Heart right ventricle (tissue), 16 donors: Measurements from ENCODE around the gene SLA2. TPM values are rescaled to one million over a fixed set of nuclear protein-coding genes. Genes with fewer than 3 reads are reported as not detected.
A peak's percentile ranks its signal among the peaks of the same experiment; 100 is the strongest.

ENCODE experiments used
- ATAC-seq, 8 donors: fragments of 200-7000 bp; cut with Tn5 transposase; one replicate each; pipeline ENCODE4 v1.9.1; 2020; ENCODE audit warnings: mild to moderate bottlenecking in 8 of 8, moderate library complexity in 8 of 8, moderate number of reproducible peaks in 1 of 8
- DNase-seq, 2 donors: peaks; one replicate each; pipeline ENCODE4 v3.0.0-alpha.2; 2020
- H3K27ac ChIP-seq, 10 donors: fragments of 200-600 bp; sonication (generic) in 2 of 10; one replicate each; pipeline versions ENCODE4 v1.5.0 to v1.8.0; 2020 to 2022; ENCODE audit warnings: mild to moderate bottlenecking in 3 of 10
- H3K27me3 ChIP-seq, 7 donors: fragments of 200-600 bp; one replicate each; pipeline ENCODE4 v1.8.0; 2021 to 2022; ENCODE audit warnings: mild to moderate bottlenecking in 2 of 7
- H3K36me3 ChIP-seq, 9 donors: fragments of 200-600 bp; sonication (generic) in 1 of 9; one replicate each; pipeline versions ENCODE4 v1.5.0 to v1.8.0; 2020 to 2022; ENCODE audit warnings: mild to moderate bottlenecking in 2 of 9
- H3K4me1 ChIP-seq, 9 donors: fragments of 200-600 bp; sonication (generic) in 1 of 9; one replicate each; pipeline versions ENCODE4 v1.5.0 to v1.8.0; 2020 to 2022; ENCODE audit warnings: mild to moderate bottlenecking in 4 of 9
- H3K4me3 ChIP-seq, 10 donors: fragments of 200-600 bp; sonication (generic) in 2 of 10; one replicate each; pipeline versions ENCODE4 v1.5.0 to v1.8.0; 2020 to 2022; ENCODE audit warnings: mild to moderate bottlenecking in 7 of 10, moderate library complexity in 2 of 10
- H3K9me3 ChIP-seq, 11 donors: fragments of 200-600 bp in 10 of 11; sonication (generic) in 2 of 11; one replicate each; pipeline versions ENCODE4 v1.5.0 to v1.8.0; 2013 to 2022; ENCODE audit warnings: mild to moderate bottlenecking in 2 of 11, control low read depth in 1 of 11, moderate library complexity in 1 of 11
- WGBS, 2 donors: extraction: QIAGEN DNeasy Blood & Tissue Kit; methylation state at CpG; one replicate each; pipeline ENCODE4 v1.1.7; 2013; ENCODE audit warnings: inconsistent platforms in 1 of 2; 5-methylcytosine and 5-hydroxymethylcytosine counted together
- intact Hi-C, 10 donors: fragments of 100-400 bp; cut with DNase I; formaldehyde crosslinking; loops; one replicate each; pipeline versions ENCODE4 v1.11.1 to v1.14.2; 2022
- polyA plus RNA-seq, 2 donors: library from polyadenylated mRNA; stranded (reverse); fragments of 200-250 nt; gene quantifications; one replicate each; pipeline ENCODE4 v1.2.3, GENCODE V29; 2013
- total RNA-seq, 10 donors: library from RNA; stranded (reverse); fragmentation: NEBNext Ultra II Directional in 3 of 10; extraction: Animal tissue kit (Norgen Biotek cat#: 25700) in 3 of 10; gene quantifications; one replicate each; pipeline versions ENCODE4 v1.2.1 to v1.2.4, GENCODE V29; 2021 to 2023
- TF ChIP-seq, protein P1 (sequence below), 9 donors: fragments of 200-600 bp; sonication (generic) in 2 of 9; IDR thresholded peaks; one replicate each; pipeline versions ENCODE4 v1.5.0 to v1.8.0; 2021 to 2022; ENCODE audit warnings: antibody characterized with exemption in 9 of 9, mild to moderate bottlenecking in 5 of 9, moderate library complexity in 1 of 9
- donor health status: Arrhythmogenic right ventricular cardiomyopathy.
- donor health status: ischemic (EF 13 %, LVEDD 7.1; RV severe dilation, severe dysfunction).
- donor health status: healthy with polysubstance abuse.
- donor health status: DM: no; HTN: yes; CAD: no.
- donor health status: DM: no; HTN: no; CAD: no.
- donor health status: ischemic (EF 25% LVEDD 6.9; RV normal size, moderate dysfunction).
- donor health status: ischemic (EF 25% LVEDD 5.7; RV mildly dilated, moderate dysfunction).
- donor health status: healthy.
- donor health status: DM: yes; HTN: yes; CAD: no.
- donor health status: Ischemic cardiomyopathy.
- donor health status: ischemic (EF 35%, LVEDD 5.7; RV mildly dilated, moderate dysfunction).
- donor health status: nonischemic (EF 11% LVEDD 7.7; RV severe dilation, severe dysfunction).
- donor health status: DM: yes; HTN: yes; CAD: no.
- donor health status: PGD.
- donor health status: ischemic (EF 29% LVEDD 5.4; RV normal size, mild dysfunction).
- donor health status: nonischemic (EF 23%, LVEDD 6.1; RV moderate dilation, normal function).

SLA2 gene
- total and polyA plus RNA-seq, 12 donors = 0.20 to 2.4 (median 0.39) TPM

DNA sequence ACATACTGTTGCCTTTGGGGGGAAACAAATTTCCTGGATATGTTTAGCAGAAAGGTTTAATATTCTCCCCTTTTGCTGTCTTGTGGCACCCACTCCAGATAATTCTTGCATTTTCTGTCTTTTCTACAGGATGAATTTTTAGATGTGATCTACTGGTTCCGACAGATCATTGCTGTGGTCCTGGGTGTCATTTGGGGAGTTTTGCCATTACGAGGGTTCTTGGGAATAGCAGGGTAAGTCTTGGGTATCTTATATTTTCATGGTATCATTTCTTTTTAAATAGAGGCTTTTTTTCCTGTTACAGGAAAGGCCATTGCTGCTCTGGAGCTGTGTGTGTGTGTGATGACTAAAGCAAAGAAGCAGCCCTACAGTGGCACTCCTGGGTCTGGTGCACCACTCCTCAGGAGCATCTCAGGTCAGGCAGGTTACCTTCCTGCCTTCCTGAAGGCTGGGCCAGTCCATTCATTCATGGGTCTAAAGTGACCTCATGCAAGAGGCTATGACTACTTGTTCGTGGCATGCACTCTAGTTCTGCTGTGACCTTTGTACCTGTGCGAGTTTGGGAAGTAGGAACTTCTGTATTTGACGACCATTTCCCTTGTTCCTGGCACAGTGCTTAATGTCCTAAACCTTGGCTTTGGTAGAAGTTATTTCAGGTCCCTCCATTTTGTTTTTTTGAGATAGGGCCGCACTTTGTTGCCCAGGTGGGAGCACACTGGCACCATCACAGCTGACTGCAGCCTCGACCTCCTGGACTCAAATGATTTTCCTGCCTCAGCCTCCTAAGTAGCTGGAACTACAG is 38.2 kb downstream of the SLA2 start:
- Histone ChIP-seq H3K4me1 (peaks cover 9 to 33% (median 20%) of the 10 kb centered on the region in 9 donors), H3K36me3 (peaks cover 0 to 53% (median 39%) of the 10 kb centered on the region in 9 donors), H3K27me3 (no peaks in the 10 kb centered on the region), H3K27ac (peak overlapping the region in 2 of 10 donors; percentile 90 to 97), H3K9me3 (no peaks in the 10 kb centered on the region), H3K4me3 (peak overlapping the region in 2 of 10 donors; percentile 97 to 100)
- ATAC-seq (no peak), DNase-seq (no peak)
- TF ChIP-seq, protein P1, sequence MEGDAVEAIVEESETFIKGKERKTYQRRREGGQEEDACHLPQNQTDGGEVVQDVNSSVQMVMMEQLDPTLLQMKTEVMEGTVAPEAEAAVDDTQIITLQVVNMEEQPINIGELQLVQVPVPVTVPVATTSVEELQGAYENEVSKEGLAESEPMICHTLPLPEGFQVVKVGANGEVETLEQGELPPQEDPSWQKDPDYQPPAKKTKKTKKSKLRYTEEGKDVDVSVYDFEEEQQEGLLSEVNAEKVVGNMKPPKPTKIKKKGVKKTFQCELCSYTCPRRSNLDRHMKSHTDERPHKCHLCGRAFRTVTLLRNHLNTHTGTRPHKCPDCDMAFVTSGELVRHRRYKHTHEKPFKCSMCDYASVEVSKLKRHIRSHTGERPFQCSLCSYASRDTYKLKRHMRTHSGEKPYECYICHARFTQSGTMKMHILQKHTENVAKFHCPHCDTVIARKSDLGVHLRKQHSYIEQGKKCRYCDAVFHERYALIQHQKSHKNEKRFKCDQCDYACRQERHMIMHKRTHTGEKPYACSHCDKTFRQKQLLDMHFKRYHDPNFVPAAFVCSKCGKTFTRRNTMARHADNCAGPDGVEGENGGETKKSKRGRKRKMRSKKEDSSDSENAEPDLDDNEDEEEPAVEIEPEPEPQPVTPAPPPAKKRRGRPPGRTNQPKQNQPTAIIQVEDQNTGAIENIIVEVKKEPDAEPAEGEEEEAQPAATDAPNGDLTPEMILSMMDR (IDR thresholded peaks at IDR 0.05) = no peak
- intact Hi-C loops = loop anchor here in 7 of 10 donors (5.0 to 10.0 kb wide), 9 partner anchors 35 to 403 kb away; partner anchors contain the start of genes DSN1 (in 1 of the 7) and TGIF2 (in 1 of the 7)
- 85 to 89% methylated on average over 7 of the region's 7 CpGs for WGBS, 2 donors

DNA sequence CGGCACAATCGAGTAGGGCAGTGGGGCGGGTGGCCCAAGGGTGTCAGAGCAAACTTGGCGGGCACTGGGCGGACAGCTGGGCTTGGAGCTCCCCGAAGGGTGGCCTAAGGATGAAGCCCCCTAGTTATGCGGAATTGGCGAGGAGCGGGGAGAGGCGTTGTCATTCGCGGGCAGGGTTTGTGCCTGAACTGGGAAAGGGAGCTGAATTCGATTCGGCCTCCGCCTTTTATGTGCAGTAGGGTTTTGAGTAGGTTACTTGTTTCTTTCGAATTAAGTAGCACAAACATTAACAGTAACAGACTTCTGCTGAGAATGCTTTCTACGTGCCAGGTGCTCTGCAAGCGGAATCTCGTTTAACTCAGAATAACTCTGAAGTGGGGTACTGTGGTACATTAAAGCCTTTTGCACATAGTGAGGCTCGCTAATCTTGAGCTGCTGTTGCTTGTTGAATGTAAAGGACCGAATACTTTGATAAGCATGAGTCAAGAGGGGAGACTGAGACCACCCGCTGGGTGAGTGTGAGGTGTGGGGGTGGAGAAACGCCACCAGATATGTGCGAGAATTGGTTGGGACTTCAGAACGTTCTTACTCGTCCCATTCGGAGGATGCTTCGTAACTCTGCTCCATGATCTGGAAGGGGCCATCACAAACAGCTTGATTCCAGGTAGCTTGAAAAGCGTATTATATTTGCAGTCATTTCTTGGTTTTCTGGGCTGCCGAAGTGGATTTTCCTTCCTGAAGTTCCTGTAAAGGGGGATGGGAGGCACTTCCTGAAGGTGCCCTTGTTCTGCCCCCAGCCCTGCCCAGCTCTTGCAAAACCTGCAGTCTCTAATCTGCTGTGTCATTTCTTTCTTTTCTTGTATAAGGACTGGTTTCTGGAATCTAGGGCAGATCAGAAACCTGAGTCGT is 39.6 kb downstream of the SLA2 start:
- Histone ChIP-seq H3K4me1 (peaks cover 9 to 37% (median 20%) of the 10 kb centered on the region in 9 donors), H3K4me3 (peak overlapping the region; percentile 63 to 100 (median 97)), H3K27me3 (no peaks in the 10 kb centered on the region), H3K27ac (peak overlapping the region; percentile 24 to 97 (median 89)), H3K9me3 (no peaks in the 10 kb centered on the region), H3K36me3 (peaks cover 0 to 39% (median 27%) of the 10 kb centered on the region in 9 donors)
- intact Hi-C loops = loop anchor here in 7 of 10 donors (5.0 to 10.0 kb wide), 9 partner anchors 34 to 402 kb away; partner anchors contain the start of genes DSN1 (in 1 of the 7) and TGIF2 (in 1 of the 7)
- DNase-seq (peak in 1 of 2 donors; percentile 31), ATAC-seq (peak in 2 of 8 donors; percentile 0 to 5)
- WGBS, 2 donors = 2 to 3% methylated on average over 31 of the region's 31 CpGs
- TF ChIP-seq, protein P1 (IDR thresholded peaks at IDR 0.05) = no peak

DNA sequence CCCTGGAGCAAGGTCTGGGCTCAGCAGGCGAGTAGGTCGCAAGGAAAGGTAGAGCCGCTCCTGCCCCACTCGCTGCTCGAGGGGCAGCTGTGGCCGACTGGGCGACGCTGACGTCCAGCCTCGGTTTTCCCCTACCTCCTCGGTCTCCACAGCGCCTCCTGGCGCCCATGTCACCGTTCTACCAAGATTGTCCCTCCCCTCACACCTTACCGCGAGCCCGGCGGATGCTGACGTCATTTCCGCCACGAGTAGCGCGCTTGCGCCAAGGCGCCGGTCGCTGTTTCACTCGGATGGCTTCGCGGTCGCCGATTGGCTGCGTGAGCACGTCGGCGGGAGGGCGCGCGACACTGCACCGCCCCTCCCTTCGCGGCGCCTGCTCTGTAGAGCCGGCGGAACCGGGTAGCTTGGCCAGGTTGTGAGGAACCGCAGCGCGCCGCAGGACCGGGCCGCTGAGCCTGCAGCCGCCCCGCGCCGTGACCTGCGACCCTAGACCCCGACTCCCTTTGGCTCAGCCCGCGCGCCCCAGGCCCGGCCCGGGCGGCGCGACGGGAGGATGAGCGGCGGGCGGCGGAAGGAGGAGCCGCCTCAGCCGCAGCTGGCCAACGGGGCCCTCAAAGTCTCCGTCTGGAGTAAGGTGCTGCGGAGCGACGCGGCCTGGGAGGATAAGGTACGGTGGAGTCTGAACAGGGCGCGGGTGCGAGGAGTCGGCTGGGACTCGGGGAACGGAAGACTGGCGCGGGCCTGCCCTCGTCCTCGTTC is 40.4 kb downstream of the SLA2 start, which contains the start of gene RAB5IF:
TSS of gene RAB5IF (plus strand) at position 381 of the 759 bp plus-strand sequence. CDS start at position 554, 173 bp downstream.
- H3K9me3 ChIP-seq = no peaks in the 10 kb centered on the region
- H3K27ac ChIP-seq = peak within 1 kb of the TSS; percentile 67 to 97 (median 89)
- WGBS, 2 donors = 0% methylated on average over 89 to 90 of the region's 90 CpGs
- TF ChIP-seq, protein P1 (IDR thresholded peaks at IDR 0.05) = peak; percentile 80 to 99 (median 94)
- H3K36me3 ChIP-seq = peaks cover 0 to 31% (median 19%) of the 10 kb centered on the region in 9 donors
- no peaks in the 10 kb centered on the region for H3K27me3 ChIP-seq
- peak; percentile 98 to 99 (median 98) for ATAC-seq
- H3K4me1 ChIP-seq = peaks cover 9 to 45% (median 20%) of the 10 kb centered on the region in 9 donors
- peak within 1 kb of the TSS; percentile 63 to 100 (median 97) for H3K4me3 ChIP-seq
- intact Hi-C loops = loop anchor here in 8 of 10 donors (1.0 to 10.0 kb wide), 11 partner anchors 33 to 401 kb away; partner anchors contain the start of genes DSN1 (in 1 of the 8) and TGIF2 (in 1 of the 8)
- DNase-seq = peak; percentile 99 to 100
